Gastroesophageal sphincter (tissue), 4 donors: ENCODE measurements around the gene ARID1A. TPM values are rescaled to one million over a fixed set of nuclear protein-coding genes. Genes with fewer than 3 reads are reported as not detected.
"Not testable (repeated sequence)": the region's sequence is repeated elsewhere in the genome, so short reads cannot be mapped to it uniquely, and the experiment has no call there.

Experiments
- ATAC-seq: fragments of 150-250 bp; one replicate; pipeline ENCODE4 v1.9.1; 2016; ENCODE audit warnings: mild to moderate bottlenecking, moderate library complexity
- H3K27ac ChIP-seq, 4 donors: fragments of 200-600 bp; sonication (generic) in 3 of 4; 1 replicate in 3 of 4; 2 replicates in 1 of 4; pipeline ENCODE4 v1.5.1; 2016 to 2019
- H3K27me3 ChIP-seq: fragments of 200-600 bp; sonication (generic); one replicate; pipeline ENCODE4 v1.5.1; 2019
- H3K36me3 ChIP-seq, 2 donors: fragments of 200-600 bp; sonication (generic); one replicate each; pipeline ENCODE4 v1.5.1; 2019; ENCODE audit warnings: control low read depth in 1 of 2
- H3K4me1 ChIP-seq, 3 donors: fragments of 200-600 bp; sonication (generic); 1 replicate in 2 of 3; 2 replicates in 1 of 3; pipeline ENCODE4 v1.5.1; 2016 to 2019; ENCODE audit warnings: control low read depth in 2 of 3
- H3K4me3 ChIP-seq, 2 donors: fragments of 200-600 bp; sonication (generic); one replicate each; pipeline ENCODE4 v1.5.1; 2019; ENCODE audit warnings: mild to moderate bottlenecking in 1 of 2, moderate library complexity in 1 of 2
- H3K9me3 ChIP-seq, 3 donors: fragments of 200-600 bp; sonication (generic); one replicate each; pipeline ENCODE4 v1.5.1; 2017 to 2019; ENCODE audit warnings: control low read depth in 2 of 3
- CTCF ChIP-seq, 4 experiments: fragments of 200-600 bp in 2 of 4; fragments of 450-650 bp in 2 of 4; sonication (generic) in 1 of 4; IDR thresholded peaks; one replicate each; pipeline ENCODE4 v1.5.1; 2017 to 2019; ENCODE audit warnings: antibody characterized with exemption in 4 of 4, mild to moderate bottlenecking in 2 of 4, moderate library complexity in 2 of 4
- EP300 ChIP-seq: sonication (generic); formaldehyde crosslinking; IDR thresholded peaks from one replicate; pipeline ENCODE4 v1.6.1; 2017; ENCODE audit warnings: antibody characterized with exemption, mild to moderate bottlenecking
- POLR2A ChIP-seq, 2 donors: fragments of 450-650 bp; IDR thresholded peaks; one replicate each; pipeline ENCODE4 v1.6.1; 2017; ENCODE audit warnings: antibody characterized with exemption in 2 of 2, mild to moderate bottlenecking in 2 of 2, moderate library complexity in 1 of 2
- POLR2AphosphoS5 ChIP-seq: sonication (generic); formaldehyde crosslinking; IDR thresholded peaks from one replicate; pipeline ENCODE4 v1.6.1; 2017; ENCODE audit warnings: antibody characterized with exemption
- WGBS, 2 donors: methylation state at CpG; one replicate each; pipeline ENCODE4 v1.1.5; 2018; ENCODE audit warnings: low coverage in 1 of 2; 5-methylcytosine and 5-hydroxymethylcytosine counted together
- total RNA-seq, 4 donors: library from RNA; depleted of rRNA; stranded (reverse); fragments of >200 nt; gene quantifications; one replicate each; pipeline ENCODE4 v1.1.0, GENCODE V29; 2016

ARID1A gene
- total RNA-seq, 4 donors from 2014 or later, result 28.2 to 64.2 (median 42.6) TPM

GRCh38 chr1:26794391-26794790, 98.6 kb downstream of the ARID1A start:
- Histone ChIP-seq H3K4me3 (no peak overlapping the region), H3K27me3 (no peaks in the 10 kb centered on the region), H3K4me1 (peaks cover 3 to 44% (median 6%) of the 10 kb centered on the region in 3 donors), H3K36me3 (peaks cover 0 to 69% of the 10 kb centered on the region in 2 donors), H3K9me3 (no peaks in the 10 kb centered on the region), H3K27ac (no peak overlapping the region)
- 90 to 100% methylated on average over 2 to 5 of the region's 5 CpGs for WGBS, 2 donors
- TF ChIP-seq POLR2AphosphoS5, result no peak
- no peak for TF ChIP-seq EP300
- no peak for TF ChIP-seq CTCF (IDR thresholded peaks at IDR 0.05)
- no peak for TF ChIP-seq POLR2A (IDR thresholded peaks at IDR 0.05)
- ATAC-seq, result no peak

DNA sequence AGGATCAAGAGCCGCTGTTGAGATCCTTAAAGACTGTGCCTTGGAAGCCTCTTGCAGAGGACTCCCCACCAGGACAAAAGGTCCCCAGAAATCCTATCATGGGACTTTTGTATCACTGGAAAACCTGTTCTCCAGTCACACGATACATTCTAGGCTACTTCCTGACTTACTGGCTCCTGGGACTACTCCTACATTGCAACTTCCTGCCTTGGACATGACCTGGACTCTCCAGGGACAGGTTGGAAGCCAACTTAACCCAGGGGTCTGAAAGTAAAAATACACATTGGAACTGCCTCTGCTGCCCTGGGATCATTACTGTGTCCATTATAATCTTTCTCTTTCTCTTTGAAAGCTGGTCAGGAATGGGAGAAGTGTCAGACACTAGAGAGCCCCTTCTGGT, 101.8 kb downstream of the ARID1A start:
- Histone ChIP-seq H3K36me3 (peaks cover 0 to 50% of the 10 kb centered on the region in 2 donors), H3K4me1 (peaks cover 9 to 41% (median 14%) of the 10 kb centered on the region in 3 donors), H3K27me3 (no peaks in the 10 kb centered on the region), H3K4me3 (no peak overlapping the region), H3K27ac (peak overlapping the region in 1 of 4 donors; percentile 1), H3K9me3 (no peaks in the 10 kb centered on the region)
- ATAC-seq, result no peak
- TF ChIP-seq POLR2AphosphoS5, result no peak
- TF ChIP-seq CTCF (IDR thresholded peaks at IDR 0.05), result no peak
- TF ChIP-seq POLR2A (IDR thresholded peaks at IDR 0.05), result no peak
- TF ChIP-seq EP300, result no peak
- WGBS, 2 donors, result 83% methylated on average over 2 of the region's 2 CpGs; no CpG with 5 or more reads in 1 of the 2 donors

DNA sequence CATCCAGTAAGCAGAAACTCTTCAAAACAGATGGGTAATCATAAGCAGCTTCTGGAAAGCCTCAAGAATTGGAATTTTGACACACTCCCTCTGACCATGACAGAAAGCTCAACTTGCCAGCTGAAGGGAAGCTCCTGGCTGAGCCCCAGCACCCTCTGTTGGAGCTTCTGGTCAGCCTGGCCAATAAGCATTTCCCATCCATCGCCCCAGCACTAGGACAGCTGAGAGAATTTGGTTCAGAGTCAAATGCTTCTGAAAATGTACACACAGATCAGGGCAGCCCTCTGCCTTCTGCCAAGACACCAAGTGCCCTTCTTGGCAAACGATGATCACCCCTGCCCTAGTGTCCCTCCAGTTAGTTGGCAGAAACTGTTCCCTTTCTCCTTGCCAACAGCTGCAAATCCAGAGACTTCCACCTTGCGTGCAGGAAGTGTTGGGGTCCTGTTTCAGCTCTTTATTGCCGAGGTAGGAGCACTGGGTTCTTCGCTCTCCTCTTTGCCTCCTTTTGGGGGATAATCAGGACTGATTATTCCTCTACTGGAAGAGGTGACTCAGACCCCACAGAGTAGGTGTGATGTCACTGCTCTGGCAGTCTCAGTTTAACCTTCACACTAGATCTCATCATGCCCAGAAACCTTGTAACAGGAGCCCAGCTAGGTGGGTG, 103.8 kb downstream of the ARID1A start:
- Histone ChIP-seq H3K27ac (peak overlapping the region; percentile 8 to 81 (median 74)), H3K9me3 (no peaks in the 10 kb centered on the region), H3K36me3 (peaks cover 0 to 30% of the 10 kb centered on the region in 2 donors), H3K4me3 (no peak overlapping the region), H3K4me1 (peaks cover 9 to 41% (median 14%) of the 10 kb centered on the region in 3 donors), H3K27me3 (no peaks in the 10 kb centered on the region)
- peak; percentile 87 for ATAC-seq
- WGBS, 2 donors, result 32% methylated on average over 3 of the region's 5 CpGs; no CpG with 5 or more reads in 1 of the 2 donors
- no peak for TF ChIP-seq EP300
- peak in 1 of 4 experiments; percentile 4 for TF ChIP-seq CTCF (IDR thresholded peaks at IDR 0.05)
- peak; percentile 95 for TF ChIP-seq POLR2AphosphoS5

DNA sequence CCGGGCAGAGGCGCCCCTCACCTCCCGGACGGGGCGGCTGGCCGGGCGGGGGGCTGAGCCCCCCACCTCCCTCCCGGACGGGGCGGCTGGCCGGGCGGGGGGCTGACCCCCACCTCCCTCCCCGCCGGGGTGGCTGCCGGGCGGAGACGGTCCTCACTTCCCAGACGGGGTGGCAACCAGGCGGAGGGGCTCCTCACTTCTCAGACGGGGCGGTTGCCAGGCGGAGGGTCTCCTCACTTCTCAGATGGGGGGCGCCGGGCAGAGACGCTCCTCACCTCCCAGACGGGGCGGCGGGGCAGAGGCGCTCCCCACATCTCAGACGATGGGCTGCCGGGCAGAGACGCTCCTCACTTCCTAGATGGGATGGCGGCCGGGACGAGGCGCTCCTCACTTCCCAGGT, 108.1 kb downstream of the ARID1A start:
- WGBS, 2 donors, result no CpG with 5 or more reads among the region's 36 CpGs
- H3K27ac ChIP-seq, H3K4me3 ChIP-seq, H3K36me3 ChIP-seq, H3K9me3 ChIP-seq, ATAC-seq, H3K27me3 ChIP-seq: not testable (repeated sequence)
- H3K4me1 ChIP-seq, result peaks cover 7 to 23% (median 11%) of the 10 kb centered on the region in 3 donors

GRCh38 chr1:26810105-26810504, 114.3 kb downstream of the ARID1A start:
- ATAC-seq, result peak; percentile 57
- not testable (repeated sequence) for H3K27ac ChIP-seq, H3K4me1 ChIP-seq, H3K4me3 ChIP-seq, H3K9me3 ChIP-seq, H3K36me3 ChIP-seq, H3K27me3 ChIP-seq
- 6 to 64% methylated on average over 2 to 10 of the region's 11 CpGs for WGBS, 2 donors
- peak; percentile 48 to 70 (median 66) for TF ChIP-seq CTCF (IDR thresholded peaks at IDR 0.05)
